ENCODE results near the gene OR4E1. TPM values are rescaled to one million over a fixed set of nuclear protein-coding genes. Genes with fewer than 3 reads are reported as not detected.
"Not testable (repeated sequence)": the region's sequence is repeated elsewhere in the genome, so short reads cannot be mapped to it uniquely, and the experiment has no call there.

OR4E1 gene
- total RNA-seq, 2 donors from 2014 or later: not detected

GRCh38 chr14:21711360-21711961 is 37.8 kb upstream of the OR4E1 start:
- no peak overlapping the region for H3K27ac ChIP-seq
- no peaks in the 10 kb centered on the region for H3K36me3 ChIP-seq
- no peaks in the 10 kb centered on the region for H3K27me3 ChIP-seq
- no peak overlapping the region for H3K4me3 ChIP-seq
- H3K9me3 ChIP-seq: peaks cover 0 to 3% of the 10 kb centered on the region in 2 donors
- no peaks in the 10 kb centered on the region for H3K4me1 ChIP-seq
- no peak for DNase-seq (ENCODE audit: low spot score)
- TF ChIP-seq, protein P1, sequence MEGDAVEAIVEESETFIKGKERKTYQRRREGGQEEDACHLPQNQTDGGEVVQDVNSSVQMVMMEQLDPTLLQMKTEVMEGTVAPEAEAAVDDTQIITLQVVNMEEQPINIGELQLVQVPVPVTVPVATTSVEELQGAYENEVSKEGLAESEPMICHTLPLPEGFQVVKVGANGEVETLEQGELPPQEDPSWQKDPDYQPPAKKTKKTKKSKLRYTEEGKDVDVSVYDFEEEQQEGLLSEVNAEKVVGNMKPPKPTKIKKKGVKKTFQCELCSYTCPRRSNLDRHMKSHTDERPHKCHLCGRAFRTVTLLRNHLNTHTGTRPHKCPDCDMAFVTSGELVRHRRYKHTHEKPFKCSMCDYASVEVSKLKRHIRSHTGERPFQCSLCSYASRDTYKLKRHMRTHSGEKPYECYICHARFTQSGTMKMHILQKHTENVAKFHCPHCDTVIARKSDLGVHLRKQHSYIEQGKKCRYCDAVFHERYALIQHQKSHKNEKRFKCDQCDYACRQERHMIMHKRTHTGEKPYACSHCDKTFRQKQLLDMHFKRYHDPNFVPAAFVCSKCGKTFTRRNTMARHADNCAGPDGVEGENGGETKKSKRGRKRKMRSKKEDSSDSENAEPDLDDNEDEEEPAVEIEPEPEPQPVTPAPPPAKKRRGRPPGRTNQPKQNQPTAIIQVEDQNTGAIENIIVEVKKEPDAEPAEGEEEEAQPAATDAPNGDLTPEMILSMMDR (IDR thresholded peaks at IDR 0.05): peak; percentile 58 to 76

DNA sequence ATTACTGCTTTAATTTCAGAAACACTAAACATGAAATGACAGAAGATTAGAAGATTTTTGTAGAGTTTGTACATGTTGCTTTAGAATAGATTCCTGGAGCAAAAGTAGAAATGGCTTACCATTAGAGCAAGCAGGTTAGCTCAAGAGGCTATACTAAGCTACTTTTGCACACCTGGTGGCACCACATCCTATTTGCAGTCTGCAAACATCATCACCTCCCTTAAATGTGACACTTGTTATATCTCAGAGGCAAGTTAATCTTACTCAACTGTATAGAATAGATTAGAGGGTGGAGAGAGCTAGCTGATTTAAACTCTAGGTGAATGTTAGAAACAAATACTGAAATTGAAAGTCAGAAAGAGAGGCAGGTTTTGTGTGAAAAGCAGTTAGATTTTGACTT is 30.7 kb upstream of the OR4E1 start:
- TF ChIP-seq, protein P1 (IDR thresholded peaks at IDR 0.05): no peak
- Histone ChIP-seq H3K4me3 (no peak overlapping the region), H3K27ac (no peak overlapping the region), H3K36me3 (no peaks in the 10 kb centered on the region), H3K9me3 (peaks cover 0 to 6% of the 10 kb centered on the region in 2 donors), H3K27me3 (no peaks in the 10 kb centered on the region), H3K4me1 (no peaks in the 10 kb centered on the region)
- no peak for DNase-seq (ENCODE audit: low spot score)

DNA sequence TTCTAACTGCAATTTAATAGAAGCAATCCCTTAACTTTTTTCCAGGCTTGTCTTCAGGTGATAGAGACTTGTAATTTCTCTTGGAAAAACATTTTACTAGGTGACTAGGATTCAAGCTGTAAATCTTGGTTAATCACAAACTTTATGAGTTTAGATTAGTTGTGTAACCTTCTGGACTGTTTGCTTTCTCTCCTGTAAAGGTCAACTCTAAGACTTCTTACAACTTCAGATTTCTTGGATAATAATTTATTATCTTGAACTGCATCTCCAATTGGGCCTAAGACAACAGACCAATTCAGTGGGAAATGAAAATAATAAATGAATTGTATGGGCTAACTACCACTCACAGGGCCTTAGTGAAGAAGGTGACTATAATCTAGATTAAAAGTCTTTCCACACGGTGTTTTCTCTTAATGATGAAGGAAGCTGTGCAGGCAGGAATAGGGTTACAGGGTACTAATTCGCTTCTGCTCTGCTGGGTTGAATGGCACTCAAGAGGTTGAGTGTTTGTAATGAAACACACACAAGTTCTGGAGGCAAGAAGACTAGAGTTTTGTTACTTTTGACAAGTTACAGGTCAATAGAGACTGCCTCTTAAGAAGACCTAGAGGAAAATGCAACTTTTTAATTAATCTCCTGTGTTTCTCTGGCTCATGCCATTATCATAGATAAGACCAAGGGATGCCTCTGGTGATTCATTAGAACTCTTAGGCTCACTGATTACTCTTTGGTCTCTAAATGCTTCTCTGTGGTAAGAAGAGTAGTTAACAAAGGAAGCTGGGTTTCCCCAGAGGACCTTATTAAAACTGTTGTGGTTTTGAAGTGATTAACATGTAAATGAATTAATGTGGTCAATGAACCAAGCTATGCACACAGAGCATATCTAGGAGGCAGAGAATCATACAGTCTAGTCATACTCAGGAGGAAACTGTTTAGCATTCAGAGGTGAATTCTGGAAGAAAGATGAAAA is 30.0 kb upstream of the OR4E1 start:
- TF ChIP-seq, protein P1 (IDR thresholded peaks at IDR 0.05): no peak
- Histone ChIP-seq H3K4me1 (no peaks in the 10 kb centered on the region), H3K36me3 (no peaks in the 10 kb centered on the region), H3K27me3 (no peaks in the 10 kb centered on the region), H3K9me3 (peaks cover 0 to 6% of the 10 kb centered on the region in 2 donors), H3K4me3 (no peak overlapping the region), H3K27ac (no peak overlapping the region)
- no peak for DNase-seq (ENCODE audit: low spot score)

GRCh38 chr14:21702316-21702715 is 28.7 kb upstream of the OR4E1 start:
- DNase-seq (ENCODE audit: low spot score): no peak
- peaks cover 0 to 6% of the 10 kb centered on the region in 2 donors for H3K9me3 ChIP-seq
- TF ChIP-seq, protein P1 (IDR thresholded peaks at IDR 0.05): no peak
- no peak overlapping the region for H3K4me3 ChIP-seq
- H3K27me3 ChIP-seq: no peaks in the 10 kb centered on the region
- H3K27ac ChIP-seq: no peak overlapping the region
- no peaks in the 10 kb centered on the region for H3K36me3 ChIP-seq
- no peaks in the 10 kb centered on the region for H3K4me1 ChIP-seq

GRCh38 chr14:21699551-21699950 is 25.9 kb upstream of the OR4E1 start:
- Histone ChIP-seq H3K4me1 (no peaks in the 10 kb centered on the region), H3K36me3 (no peaks in the 10 kb centered on the region), H3K27ac (no peak overlapping the region), H3K4me3 (no peak overlapping the region), H3K27me3 (no peaks in the 10 kb centered on the region), H3K9me3 (no peaks in the 10 kb centered on the region)
- no peak for DNase-seq (ENCODE audit: low spot score)
- TF ChIP-seq, protein P1 (IDR thresholded peaks at IDR 0.05): no peak

DNA sequence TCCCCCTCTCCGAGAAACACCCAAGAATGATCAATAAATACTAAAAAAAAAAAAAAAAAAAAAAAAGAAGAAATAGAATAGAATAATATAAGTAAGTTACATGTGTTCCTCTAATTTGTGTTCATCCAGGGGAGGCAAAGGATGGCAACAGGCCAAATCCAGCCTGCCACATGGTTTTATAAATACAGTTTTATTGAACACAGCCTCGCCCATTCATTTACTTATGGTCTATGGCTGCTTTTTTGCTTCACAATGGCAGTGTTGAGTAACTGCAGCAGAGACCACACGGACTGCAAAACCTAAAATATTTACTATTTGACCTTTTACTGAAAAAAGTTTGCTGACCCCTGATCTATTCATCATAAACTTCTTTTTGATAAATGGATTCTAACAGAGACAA is 24.9 kb upstream of the OR4E1 start:
- not testable (repeated sequence) for H3K4me1 ChIP-seq; DNase-seq (ENCODE audit: low spot score); H3K27me3 ChIP-seq; H3K36me3 ChIP-seq; H3K9me3 ChIP-seq; H3K4me3 ChIP-seq; H3K27ac ChIP-seq

DNA sequence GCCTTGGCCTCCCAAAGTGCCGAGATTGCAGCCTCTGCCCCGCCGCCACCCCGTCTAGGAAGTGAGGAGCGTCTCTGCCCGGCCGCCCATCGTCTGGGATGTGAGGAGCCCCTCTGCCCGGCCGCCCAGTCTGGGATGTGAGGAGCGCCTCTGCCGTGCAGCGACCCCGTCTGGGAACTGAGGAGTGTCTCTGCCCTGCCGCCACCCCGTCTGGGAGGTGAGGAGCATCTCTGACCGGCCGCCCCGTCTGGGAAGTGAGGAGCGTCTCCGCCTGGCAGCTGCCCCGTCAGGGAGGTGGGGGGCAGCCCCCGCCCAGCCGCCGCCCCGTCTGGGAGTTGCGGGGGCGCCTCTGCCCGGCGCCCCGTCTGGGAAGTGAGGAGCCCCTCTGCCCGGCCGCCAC is 24.0 kb upstream of the OR4E1 start:
- H3K27ac ChIP-seq; H3K4me3 ChIP-seq; H3K9me3 ChIP-seq; H3K4me1 ChIP-seq; H3K36me3 ChIP-seq; H3K27me3 ChIP-seq; DNase-seq (ENCODE audit: low spot score): not testable (repeated sequence)

Data from right atrium auricular region (tissue), 2 donors.